NCI-H2081 treated with DMSO at 0.1 percent for 48 hours (cell line): ENCODE measurements around the gene FREM2.
A peak's percentile ranks its signal among the peaks of the same experiment; 100 is the strongest.

Source experiments
- DNase-seq: peaks from one replicate; lab custom pipeline; 2025; lab: John Stamatoyannopoulos, UW

The FREM2 gene

GRCh38 chr13:38763446-38764381 is 76.8 kb downstream of the FREM2 start:
- peak; percentile 52 for DNase-seq

- no peak for DNase-seq
These were observed 79.9 kb downstream of the FREM2 start for GRCh38 chr13:38766799-38767198.

GRCh38 chr13:38767506-38768265 is 80.8 kb downstream of the FREM2 start:
- no peak for DNase-seq

GRCh38 chr13:38769526-38769925 is 82.6 kb downstream of the FREM2 start:
- no peak for DNase-seq

GRCh38 chr13:38775085-38775484 is 88.2 kb downstream of the FREM2 start:
- no peak for DNase-seq

- no peak for DNase-seq
These were observed 90.7 kb downstream of the FREM2 start for GRCh38 chr13:38777347-38778119.

GRCh38 chr13:38781539-38781938 is 94.7 kb downstream of the FREM2 start:
- DNase-seq = no peak

- no peak for DNase-seq
These were observed 97.4 kb downstream of the FREM2 start for GRCh38 chr13:38784036-38784880.

GRCh38 chr13:38785042-38785441 is 98.2 kb downstream of the FREM2 start:
- no peak for DNase-seq

- DNase-seq = no peak
These were observed 98.6 kb downstream of the FREM2 start for GRCh38 chr13:38785490-38785889.

GRCh38 chr13:38787550-38787949 is 100.7 kb downstream of the FREM2 start:
- DNase-seq = no peak

- no peak for DNase-seq
These were observed 110.0 kb downstream of the FREM2 start for GRCh38 chr13:38796890-38797289.

- DNase-seq = no peak
These were observed 116.7 kb downstream of the FREM2 start for GRCh38 chr13:38803531-38803930.

- DNase-seq = no peak
These were observed 117.2 kb downstream of the FREM2 start for GRCh38 chr13:38804061-38804460.

- DNase-seq = no peak
These were observed 117.7 kb downstream of the FREM2 start for GRCh38 chr13:38804536-38804935.

- no peak for DNase-seq
These were observed 127.5 kb downstream of the FREM2 start for GRCh38 chr13:38814331-38814730.

- peak; percentile 75 for DNase-seq
These were observed 132.2 kb downstream of the FREM2 start for GRCh38 chr13:38819053-38819452.

GRCh38 chr13:38819596-38819995 is 132.7 kb downstream of the FREM2 start:
- no peak for DNase-seq

- no peak for DNase-seq
These were observed 135.1 kb downstream of the FREM2 start for GRCh38 chr13:38821770-38822551.

GRCh38 chr13:38824342-38824741 is 137.5 kb downstream of the FREM2 start:
- DNase-seq = no peak
